GM18498 (cell line): ENCODE measurements around the gene COG2.
"Not testable (repeated sequence)": the region's sequence is repeated elsewhere in the genome, so short reads cannot be mapped to it uniquely, and the experiment has no call there.

Experiments used
- ATAC-seq: cut with Tn5 transposase; IDR thresholded peaks from one replicate; pipeline ENCODE4 v1.9.1; 2021; ENCODE audit warnings: mild to moderate bottlenecking, moderate library complexity; ENCODE audit not compliant: unreplicated experiment

COG2 gene

DNA sequence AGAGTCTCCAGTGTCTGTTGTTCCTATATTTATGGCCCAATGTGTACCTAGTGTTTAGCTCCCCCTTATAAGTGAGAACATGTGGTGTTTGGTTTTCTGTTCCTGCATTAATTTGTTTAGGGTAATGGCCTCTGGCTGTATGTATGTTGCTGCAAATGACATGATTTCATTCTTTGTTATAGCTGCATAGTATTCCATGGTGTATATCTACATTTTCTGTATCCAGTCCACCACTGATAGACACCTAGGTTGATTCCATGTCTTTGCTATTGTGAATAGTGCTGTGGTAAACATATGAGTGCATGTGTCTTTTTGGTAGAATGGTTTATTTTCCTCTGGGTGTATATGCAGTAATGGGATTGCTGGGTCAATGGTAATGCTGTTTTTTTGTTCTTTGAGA, 56.7 kb downstream of the COG2 start:
- ATAC-seq: not testable (repeated sequence)

DNA sequence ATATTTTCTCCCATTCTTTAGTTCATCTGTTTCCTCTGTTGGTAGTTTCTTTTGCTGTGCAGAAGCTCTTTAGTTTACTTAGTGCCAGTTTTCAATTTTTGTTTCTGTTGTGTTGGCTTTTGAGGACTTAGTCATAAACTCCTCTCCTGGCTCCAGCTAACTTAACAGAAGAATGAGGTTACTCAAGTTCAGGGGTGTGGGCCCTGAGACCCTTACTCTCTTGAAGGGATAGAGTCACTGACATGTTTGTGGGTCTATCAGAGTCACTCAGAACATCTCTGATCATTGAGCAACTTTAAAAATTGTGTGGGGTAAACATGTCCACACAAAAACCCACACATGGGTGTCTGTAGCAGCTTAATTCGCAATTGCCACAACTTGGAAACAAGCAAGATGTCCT, 57.4 kb downstream of the COG2 start:
- no peak for ATAC-seq

DNA sequence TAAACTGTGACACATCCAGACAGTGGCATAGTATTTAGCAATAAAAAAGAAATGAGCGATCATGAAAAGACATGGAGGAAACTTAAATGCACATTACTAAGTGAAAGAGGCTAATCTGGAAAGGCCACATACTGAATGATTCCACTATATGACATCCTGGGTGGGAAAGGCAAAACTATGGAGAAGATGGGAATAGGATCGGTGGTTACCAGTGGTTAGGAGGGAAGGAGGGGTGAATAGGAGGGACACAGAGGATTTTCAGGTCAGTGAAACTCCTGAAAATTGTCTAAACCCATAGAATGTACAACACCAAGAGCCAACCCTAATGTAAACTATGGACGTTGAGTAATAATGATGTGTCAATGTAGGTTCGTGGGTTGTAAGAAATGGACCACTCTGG, 57.9 kb downstream of the COG2 start:
- no peak for ATAC-seq

DNA sequence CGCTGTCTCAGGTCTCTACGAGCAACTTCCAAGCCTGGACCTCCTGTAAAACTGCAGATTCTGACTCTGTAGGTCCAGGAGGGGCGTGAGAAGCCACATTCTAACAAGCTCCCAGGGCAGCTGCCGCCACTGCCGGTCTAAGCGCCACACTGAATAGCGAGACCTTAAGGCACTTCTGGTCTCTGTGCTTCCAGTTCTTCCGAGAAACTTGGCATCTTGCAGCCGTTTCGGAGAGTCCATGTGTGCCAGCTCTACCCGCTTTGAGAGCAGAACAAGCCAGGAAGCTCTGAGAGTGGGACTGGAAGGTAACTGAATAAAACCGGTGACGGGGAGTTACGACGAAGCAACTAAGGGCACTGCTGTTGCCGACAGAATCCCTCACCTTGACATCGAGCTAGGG, 59.2 kb downstream of the COG2 start:
- ATAC-seq: no peak

DNA sequence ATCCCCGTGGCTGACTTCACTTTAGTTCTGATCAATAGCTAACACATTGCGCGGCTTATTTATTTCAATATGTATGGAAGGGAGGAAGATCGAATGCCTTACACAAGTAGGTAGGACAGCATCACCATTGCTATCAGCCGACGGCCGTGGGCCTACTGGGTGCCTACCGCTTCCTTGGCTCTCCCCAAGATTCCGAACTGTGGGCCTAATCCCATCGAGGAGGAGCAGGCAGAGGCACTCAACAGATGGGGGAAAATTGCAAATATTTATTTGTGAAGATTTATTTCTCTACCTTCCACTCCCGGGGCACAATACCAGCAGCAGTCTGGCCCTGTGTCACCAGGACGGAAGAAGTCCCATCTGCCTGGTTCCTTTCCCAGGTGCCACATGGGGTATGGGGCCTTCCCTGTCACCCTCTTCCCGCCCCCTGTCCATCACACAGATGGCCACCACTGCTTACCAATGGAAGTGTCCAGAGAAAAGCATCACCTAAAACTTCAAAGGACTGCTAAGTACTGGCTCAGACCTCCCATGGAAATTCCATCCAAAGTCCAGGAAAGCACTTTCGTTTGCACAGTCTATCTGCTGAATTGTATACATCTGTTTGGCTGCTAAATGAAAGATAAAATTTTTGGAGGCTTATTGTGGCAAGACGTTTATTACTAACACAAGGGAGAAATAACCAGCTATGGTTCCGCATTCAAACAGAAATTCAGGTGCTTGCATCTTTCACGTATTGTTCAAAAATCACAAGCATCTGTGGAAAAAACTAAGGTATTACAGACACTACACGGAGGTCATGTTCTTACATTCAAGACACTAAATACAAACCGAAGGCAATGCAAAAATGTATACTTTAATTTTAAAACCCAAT, 59.9 kb downstream of the COG2 start:
- ATAC-seq: no peak

DNA sequence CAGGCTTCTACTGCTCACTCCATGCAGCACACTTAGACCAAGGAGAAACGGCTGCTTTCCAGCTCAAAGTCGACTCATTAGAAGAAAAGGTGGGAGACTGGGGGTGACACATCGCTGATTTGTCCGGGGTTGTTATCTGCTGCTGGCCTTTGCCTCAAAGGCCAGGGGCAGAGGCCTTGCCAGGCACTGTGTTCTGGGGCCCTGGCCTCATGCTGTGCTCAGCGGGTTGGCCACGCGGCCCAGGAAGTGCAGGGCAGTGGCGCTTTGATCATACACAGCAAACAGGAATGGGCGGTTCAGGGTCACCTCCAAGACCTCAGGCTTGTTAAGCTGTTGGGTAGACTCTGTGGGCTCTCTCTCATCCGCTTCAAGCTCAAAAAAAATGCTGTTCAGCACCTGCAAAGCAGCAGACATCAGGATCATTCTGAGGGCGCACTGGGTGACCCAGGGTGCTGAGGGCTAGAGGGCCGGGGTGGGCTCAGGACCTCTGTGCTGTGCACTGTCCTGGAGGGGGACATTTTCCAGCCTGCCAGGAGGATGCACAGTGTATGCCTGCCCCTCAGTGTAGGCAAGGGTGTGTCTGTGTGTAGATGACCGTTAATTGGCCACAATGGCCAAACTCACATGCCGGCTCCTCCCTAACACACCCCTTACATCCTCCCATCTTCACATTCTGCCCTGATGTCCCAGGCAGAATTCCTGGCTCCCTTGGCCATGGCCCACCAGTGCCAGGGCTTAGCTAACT, 60.8 kb downstream of the COG2 start:
- no peak for ATAC-seq

DNA sequence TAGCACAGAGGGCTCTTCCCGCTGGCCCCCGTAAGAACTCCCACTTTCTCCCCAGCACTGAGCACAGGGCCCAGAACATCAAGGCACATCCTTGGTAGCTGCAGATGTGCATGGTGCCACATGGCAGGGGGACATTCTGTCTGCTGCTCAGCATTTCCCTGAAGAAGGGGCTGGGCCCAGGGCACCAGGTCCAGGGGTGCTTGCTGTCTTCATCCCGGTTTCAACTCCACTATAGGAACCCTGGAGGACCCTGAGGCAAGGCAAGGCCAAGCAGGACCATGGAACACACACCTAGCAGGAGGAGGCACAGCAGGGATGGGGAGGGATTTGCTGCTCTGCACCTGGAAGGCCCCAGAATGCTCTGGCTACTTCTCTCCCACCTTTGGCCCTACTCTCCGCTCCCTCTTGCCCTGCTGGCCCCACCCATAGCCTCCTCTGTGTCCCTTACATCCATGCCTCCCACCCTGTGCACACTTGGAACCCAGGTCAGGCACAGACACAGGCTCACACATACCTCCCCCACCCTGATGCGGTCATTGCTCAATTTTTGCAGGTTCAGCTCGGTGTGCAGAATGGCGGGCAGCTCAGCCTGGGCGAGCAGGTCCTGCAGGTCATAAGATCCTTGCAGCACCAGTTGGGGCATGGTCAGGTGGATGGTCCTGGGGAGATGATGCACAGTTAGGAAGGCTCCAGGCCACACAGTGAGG, 61.6 kb downstream of the COG2 start:
- no peak for ATAC-seq

DNA sequence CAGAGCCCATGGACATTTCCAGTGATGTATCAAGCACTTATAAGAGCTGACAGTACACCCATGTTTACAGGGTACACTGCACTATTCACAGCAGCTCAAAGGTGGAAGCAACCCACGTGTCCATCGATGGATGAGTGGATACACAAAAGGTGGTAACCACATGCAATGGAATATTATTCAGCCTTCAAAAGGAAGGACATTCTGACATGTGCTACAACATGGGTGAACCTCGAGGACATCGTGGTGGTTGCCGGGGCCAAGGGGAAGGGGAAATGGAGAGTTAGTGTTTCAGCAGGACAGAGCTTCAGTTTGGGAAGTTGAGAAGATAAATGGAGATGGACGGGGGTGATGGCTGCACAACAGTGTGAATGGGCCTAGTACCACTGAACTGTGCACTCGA, 62.5 kb downstream of the COG2 start:
- ATAC-seq: no peak

DNA sequence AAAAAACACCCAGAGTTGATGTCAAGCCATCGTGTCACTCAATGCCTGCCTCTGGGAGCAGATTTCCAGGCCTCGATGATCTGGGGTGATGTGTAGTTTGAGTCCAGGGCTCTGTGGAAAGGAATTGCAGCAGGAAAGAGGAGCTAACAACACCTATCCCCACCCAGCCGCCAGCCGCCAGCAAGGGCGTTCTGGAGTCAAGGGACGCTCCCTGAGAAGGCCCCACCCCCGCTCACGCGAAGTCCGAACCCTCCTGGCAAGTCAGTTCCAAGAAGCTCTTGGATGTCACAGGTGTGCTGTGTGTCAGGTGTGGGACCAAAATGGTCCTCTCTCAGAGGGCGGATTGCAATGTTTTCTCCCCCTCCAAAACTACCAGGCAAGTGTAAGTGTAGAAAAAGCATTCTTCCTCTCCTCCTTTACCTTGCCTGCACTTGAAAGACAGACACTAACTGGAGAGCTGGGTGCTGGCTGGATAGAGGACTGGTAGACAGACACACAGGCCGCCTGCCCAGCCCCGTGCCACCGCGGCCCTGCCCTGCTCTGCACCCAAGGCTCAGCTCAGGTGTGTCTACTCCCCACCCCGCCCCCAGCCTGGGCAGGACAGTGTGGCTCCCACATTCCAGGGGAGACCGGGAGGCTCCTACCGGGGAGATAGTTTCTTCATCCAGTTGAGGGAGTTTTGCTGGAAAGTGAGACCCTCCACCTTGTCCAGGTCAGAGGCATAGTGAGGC, 63.2 kb downstream of the COG2 start:
- no peak for ATAC-seq

DNA sequence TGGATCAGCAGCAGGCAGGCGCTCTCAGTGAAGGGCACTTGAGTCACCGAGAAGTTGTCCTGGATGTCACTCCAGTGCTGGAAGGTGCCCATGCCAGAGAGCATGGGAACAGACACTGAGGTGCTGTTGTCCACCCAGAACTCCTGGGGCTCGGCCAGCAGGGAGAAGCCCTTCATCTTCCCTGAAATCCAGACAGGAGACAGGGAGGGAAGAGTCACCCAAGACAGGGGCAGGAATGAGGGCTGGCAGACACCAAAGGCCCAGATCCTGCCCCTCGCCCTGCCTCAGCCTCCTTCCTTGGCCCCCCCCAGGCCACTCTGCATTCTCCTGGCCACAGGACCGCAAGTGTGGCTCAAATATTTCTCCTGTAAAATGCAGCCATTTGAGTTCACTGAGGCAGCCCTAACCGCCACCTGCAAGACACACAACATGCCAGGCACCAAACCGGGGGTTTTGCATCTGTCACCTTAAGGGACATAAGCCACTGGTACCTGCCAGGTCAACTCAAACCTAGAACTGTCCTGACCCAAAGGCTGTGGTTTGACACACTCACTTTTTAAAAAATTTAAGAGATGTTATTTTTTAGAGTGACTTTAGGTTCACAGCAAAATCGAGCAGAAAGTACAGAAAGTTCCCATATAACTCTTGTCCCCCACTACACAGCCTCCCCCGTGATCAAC, 63.9 kb downstream of the COG2 start:
- ATAC-seq: no peak

DNA sequence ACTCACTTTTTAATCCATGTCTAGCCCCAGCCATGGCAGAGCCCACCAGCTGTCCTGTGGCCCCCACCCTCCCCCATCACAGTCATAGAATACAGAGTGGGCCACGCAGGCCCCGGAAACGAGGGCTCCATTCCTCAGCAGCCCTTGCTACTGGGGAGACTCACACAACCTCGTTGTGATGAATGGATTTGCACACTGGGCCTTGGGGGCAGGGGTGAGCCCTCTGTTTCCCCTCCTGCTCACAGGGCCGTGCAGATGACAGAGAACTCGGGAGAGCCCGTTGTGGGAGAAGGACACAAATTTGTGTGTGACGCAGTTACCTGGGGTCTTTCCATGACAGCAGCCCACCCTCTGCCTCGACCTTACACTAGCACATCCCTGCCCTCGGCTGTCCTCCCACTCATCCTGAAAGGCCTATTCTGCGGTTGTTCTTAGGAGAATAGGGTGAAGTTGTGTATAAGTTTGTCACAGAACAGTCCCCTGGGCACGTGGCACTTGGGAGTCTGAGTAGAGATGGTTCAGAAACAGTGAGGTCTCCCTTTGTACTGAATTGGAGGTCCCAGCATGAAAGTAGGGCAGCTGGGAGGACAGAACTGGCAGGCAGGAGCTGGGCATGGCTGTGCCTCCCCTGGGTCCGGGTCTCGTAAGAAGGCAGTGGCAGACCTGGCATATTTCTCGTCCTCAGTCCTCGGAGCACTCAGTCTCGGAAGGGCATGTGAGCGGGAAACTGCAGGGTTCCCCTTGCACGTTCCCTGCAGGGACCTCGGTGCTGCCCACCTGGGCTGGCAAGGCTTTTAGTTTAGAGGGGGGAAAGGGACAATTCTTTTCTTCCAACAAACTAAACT, 64.8 kb downstream of the COG2 start:
- ATAC-seq: no peak

DNA sequence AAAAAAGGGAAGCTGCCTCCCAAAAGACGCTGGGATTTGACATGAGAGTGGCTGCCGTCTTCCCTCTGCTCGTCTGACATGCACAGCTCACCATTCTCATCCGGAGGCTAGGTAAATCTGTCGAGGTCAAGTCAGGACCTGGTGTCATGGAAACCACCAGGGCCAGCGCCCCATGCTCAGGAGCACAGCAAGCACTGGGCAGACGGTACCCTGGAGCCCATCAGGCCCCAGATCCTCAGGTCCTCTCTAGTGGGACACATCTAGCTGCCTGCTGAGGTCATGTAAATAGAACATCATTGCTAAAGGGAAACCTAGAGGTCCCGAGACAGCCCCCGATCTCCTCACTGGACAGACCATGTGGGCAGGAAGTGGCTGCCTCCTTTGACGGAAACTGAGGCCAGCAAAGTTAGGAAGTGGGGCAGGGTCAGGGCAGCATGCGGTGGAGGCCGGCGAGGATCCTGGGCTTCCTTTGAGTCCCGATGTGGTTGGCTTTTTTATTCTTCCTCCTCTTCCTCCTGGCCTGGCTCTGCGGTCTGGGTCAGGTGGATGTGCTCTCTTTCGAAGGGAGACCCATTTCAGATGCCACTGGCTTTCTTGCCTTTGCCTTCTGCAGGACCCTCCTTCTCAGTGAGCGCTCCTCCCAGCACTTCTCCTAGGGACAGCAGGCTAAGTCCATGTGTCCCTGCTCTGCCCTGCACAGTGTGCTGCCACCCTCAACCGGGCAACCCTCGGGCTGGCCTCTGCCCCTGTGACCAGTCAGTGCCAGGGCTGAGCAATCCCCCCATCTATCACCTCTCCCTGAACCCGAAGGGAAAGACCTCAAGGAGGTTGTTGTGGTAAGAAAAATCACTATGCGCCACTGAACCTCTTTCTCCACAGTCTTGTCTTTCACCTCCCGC, 65.7 kb downstream of the COG2 start:
- no peak for ATAC-seq

DNA sequence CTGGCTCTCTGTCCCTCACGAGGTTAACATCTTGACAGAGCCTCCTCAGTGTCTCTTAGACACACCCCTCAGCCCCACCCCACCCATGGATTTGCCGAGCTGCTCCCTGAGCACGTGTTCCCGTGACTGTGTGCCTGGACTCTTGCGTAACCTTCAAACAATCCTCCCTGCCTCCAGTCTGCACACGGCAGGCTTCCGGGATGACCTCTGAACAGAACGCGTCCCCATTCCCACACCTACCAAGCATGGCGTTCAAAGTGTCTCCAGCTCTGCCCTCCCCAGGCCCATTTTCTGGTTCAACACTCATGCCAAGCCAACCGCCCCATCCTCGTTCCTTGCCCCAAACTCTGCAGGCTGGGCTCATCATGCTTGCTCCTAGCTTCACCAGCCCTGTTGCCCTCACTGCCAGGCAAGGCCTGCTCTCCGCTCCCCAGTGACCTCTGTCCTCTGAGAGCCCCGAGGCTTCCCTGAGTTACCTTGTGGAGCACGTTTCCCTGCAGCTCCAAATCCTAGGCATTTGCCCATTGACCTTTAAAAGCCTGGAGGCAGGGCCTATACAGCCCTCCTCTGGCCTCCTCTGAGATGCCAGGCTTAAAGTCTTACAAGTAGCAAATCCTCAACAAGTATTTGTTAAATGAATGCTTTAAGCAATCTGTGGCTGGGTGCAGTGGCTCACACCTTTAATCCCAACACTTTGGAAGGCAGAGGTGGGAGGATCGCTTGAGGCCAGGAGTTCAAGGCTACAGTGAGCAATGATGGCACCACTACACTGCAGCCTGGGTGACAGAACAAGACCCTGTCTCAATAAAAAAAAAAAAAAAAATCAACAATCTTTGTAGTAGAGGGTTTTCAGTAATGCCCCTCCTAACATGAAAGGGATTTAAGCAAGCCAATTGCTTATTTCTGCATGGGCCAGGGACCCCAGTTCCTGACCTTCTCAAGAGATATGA, 66.6 kb downstream of the COG2 start:
- ATAC-seq: no peak

DNA sequence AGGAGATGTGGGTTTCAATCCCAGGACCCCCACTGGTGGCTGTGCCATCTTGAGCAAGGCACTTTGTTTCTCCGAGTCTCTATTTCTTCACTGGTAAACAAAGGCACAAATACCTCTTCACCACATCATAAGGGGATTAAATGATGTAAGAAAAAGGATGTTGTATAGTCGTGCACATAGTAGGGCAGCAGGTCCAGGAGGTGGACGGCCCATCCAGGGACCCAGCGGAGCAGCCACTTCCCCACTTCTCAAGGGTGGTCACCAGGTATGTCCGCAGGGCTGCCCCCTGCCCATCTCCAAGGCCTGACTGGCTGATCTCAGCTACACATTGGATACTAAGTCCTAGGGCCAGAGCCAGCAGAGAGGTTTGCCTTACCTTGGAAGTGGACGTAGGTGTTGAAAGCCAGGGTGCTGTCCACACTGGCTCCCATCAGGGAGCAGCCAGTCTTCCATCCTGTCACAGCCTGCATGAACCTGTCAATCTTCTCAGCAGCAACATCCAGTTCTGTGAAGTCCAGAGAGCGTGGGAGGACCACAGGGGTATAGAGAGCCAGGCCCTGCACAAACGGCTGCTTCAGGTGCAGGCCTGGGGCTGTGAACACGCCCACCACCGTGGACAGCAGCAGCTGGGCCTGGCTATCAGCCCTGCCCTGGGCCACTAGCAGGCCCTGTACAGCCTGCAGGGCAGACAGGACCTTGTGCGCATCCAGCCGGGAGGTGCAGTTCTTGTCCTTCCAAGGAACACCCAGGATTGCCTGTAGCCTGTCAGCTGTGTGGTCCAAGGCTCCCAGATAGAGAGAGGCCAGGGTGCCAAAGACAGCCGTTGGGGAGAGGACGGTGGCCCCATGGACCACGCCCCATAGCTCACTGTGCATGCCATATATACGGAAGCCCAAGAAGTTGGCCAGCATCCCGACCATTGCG, 67.6 kb downstream of the COG2 start:
- ATAC-seq: no peak

DNA sequence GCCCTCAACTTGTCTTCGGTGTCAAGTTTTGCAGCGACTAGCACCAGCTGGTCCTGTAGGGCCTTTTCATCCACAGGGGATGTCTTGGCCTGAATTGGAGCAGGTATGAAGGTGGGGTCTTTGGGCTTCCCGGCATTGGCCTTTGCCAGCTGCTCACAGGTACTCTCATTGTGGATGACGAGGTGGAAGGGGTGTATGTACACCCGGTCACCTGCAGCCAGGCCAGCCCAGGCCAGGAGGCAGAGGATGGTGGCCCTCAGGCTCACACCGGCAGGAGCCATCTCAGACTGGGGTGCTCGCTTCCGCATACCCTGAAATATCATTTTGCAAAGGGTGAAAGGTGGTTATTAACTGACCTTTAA, 68.2 kb downstream of the COG2 start:
- no peak for ATAC-seq

DNA sequence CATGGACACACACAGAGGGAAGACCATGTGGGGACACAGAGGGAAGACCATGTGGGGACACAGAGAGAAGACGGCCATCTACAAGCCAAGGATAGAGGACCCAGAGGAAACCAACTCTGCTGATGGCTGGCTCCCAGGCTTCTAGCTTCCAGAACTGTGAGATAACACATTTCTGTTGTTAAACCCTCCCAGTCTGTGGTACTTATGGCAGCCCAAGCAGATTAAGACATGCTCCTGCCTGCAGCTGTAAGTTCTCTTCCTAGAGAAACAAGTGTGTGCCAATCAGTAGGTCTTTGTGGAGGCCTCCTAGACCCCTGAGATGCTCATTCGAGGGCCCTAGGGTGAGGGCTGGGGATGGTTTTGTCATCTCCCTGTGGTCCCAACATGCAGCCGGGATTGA, 69.0 kb downstream of the COG2 start:
- ATAC-seq: no peak
